NCI-H446 treated with DMSO at 0.1 percent for 48 hours (cell line): ENCODE data around the gene BGN.

Source experiments
- DNase-seq: peaks from one replicate; lab custom pipeline; 2025; lab: John Stamatoyannopoulos, UW

Gene BGN

DNA sequence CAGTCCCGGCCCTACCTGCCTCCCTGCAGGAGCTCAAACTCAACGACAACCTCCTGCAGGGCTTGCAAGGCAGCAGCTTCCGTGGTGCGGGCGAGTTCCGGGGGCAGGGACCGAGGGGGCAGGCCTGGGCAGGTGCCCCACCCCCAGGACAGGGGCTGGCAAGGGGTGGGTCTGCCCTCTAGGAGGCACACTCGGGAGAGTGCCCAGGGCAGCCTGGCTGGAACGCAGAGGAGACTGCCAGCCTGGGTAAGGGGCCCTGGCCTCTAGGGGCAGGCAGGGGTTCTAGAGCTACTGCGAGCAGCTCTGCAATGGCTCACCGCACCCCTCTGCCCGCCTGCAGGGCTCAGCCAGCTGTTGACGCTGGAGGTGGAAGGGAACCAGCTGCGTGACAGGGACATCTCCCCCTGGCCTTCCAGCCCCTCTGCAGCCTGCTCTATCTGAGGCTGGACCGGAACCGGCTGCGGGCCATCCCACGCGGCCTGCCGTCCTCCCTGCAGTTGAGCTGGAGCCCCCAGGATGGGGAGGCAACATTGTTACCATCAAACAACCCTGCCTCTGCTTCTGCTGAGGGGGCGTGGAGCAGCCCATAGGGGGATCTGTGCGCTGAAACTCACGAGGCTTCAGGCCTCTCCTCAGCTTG, 12.3 kb upstream of the BGN start:
- no peak for DNase-seq

DNA sequence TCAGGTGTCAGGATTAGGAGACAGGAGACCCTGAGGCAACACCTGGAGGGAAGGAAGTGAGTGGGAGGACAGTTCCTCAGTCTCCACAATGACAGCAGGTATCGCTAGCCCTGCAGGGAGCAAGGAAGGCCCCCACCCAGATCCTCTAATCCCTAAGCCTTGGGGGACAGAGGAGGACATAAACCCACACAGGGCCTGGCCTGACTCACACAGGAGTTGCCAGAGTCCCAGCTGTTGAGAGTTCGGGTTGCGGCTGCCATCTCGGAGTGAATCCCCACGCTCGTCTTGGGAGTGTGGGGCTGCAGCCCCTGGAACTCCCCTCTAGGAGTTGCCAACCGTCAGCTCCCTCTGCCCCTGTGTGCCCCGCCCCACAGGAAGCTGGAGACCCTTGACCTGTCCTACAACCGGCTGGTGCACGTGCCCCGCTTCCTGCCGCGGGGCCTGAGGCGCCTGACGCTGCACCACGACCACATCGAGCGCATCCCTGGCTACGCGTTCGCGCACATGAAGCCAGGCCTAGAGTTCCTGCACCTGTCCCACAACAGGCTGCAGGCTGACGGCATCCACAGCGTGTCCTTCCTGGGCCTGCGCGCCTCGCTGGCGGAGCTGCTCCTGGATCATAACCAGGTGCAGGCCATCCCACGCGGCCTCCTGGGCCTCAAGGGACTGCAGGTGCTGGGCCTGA, 9.2 kb upstream of the BGN start:
- DNase-seq, result no peak

DNA sequence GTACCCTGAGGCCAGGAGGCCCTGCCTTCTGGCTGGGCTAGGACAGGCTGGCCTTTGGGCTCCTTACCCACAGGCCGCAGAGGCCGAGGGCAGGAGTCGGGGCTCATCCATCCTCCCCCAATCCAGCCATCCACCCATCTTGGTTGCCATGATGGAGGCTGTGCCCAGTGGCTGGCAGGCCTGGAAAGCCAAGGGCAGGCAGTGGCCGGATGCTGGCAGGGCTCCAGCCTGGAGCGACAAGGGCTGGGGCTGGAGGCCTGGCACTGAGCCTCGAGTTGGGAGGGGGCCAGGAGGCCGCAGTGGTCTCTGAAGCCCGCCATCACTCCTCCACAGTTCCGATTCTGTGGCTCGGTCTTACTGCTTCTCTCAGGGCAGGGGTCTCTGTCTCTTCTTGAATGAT, 8.6 kb upstream of the BGN start:
- DNase-seq, result no peak

DNA sequence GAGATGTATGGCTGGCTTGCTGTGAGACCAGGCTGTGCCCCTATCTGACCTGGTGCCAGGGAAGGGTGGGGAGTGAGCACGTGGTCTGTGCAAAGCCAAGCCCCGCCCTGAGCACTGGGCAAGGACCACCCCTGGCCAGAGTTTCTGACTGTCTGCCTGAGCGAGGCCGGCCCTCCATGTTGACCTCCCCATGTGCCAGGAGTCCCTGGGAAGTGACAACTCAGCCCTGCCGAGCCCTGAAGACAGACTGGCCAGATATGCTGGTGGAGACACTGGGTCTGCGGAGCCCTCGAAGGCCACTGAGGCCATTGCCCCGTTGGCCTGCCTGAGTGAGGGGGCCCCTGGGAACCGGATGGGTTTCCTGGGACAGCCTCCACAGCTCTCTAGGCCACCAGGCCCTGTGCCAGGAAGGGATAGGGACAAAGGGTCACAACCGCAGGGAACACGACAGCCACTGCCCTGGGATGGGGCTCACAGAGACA, 7.1 kb upstream of the BGN start:
- no peak for DNase-seq

DNA sequence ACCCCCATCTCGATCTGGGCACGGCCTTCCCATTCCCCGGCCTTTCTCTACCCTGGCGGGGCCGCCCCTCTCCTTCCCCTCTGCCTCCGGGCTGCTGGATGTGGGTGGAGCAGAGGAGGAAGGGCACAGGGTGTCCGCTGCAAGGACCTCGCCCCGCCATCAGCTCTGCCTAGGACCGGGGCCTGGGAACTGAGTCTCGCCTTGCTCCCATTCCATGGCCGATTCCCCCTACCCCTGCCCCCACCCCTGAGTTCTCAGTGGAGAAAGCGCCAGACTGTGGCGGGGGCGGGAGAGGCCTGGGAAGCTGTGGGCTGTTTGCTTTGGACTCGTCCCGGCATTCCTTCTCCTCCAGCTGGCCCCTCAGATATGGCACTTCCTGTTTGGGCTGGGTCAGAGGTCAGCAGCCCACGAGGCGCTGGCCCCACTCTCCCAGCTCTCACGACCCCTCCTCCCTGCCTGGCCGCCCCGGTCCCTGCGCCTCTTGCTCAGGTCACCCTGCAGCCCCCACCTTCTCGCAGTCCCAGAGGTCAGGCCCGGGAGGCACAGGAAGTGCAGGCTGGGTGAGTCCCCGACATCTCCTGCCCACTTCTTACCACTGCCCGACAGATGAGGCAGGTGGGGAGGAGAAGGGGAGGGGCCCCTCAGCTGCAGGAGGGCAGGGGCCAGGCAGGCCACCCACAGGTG, 6.4 kb upstream of the BGN start:
- DNase-seq, result no peak

DNA sequence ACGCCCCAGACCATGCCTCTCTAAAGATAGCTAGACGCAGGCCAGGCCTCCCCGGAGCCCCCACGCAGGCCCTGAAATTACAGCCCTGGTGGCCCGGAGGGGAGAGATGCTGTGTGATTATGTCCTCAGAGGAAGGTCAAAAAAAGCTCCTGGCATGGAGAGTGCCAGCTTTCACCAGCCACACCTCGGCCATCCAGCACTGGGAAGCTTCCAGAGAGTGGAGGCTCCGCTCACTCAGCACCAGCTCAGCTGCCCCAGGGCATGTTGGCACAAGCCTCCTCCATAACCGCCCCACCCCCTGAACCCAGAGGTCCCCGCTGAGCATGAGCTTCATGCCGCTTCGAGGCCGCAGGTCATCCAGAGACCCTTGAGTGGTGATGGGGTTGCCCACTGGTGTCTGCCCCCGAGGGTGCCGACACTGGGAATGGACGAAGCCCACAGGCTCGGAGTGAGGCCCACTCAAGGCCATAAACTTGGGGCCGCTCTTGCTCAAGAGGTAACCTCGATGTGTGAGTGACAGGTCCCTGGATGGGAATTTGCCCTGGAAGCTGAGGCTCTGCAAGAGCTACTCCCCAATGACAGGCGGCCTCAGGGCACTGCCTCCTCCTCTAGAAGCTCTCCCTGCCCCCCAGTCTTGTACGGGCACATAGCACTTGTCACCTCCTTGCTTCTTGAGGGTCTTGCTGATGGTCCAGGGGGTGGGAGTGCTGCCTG, 4.4 kb upstream of the BGN start:
- no peak for DNase-seq

DNA sequence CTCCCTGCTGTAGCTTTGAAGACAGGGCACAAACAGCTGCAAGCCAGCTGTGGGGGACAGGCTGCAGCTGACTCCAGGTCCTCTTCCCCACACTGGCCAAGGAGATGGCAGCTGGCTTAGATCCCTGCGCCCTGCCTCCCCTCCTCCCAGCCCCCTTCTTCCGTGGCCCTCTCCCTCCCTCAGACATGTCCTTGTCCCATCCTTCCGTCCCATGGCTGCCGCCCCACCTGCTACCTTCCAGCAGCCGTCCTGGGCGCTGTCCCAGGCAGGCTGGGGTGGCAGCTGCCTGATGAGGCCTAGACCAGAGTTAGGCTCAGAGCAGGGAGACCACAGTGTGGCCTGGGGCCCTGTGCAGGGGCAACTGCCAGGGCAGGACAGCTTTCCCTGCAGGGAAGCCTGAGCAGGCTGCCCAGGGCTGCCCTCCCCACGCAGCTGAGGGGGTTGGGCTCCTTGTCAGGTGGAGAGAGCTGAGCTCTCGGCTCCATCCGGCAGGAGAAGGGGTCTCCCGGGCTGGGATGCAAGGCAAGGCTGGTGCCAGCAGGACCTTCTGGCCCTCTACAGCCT, 3.3 kb upstream of the BGN start:
- DNase-seq, result no peak

DNA sequence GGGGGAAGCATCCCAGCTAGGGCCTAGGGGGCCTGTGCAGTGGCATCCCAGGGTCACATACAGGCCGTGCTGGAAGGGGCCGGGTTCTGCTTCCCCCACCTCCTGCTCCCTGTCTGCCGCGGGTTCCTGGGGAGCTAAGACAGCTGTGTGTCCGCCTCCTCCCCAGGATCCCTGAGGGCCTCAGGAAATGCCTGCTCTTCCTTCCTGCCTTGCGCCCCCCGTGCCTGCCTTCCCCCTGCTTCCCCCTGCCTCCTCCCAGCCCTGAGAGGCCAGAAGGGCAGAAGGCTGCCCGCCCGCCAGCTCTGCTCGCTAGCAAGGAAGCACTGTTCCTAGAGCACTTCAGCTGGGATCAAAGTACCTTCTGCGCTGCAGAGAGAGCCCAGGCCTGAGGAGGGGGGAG, 2.9 kb upstream of the BGN start:
- no peak for DNase-seq

DNA sequence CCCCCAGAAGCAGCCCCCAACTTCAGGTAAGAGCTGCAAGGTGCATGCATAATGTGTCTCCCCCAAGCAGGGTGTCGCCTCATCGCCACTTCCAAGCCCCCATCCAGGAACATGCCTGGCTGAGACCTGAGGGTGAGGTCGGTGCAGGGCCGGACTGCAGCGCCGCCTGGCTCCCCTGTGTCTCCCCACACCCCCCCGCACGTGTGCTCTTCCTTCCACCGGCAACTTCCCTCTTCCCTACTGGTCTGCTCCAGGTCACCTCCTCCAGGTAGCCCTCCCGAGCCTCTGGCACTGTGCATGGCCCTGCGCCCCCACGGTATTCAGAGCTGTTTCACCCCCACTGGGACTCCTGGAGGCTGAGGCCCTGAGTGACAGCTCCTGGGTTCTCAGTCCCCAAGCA, 2.2 kb upstream of the BGN start:
- no peak for DNase-seq

DNA sequence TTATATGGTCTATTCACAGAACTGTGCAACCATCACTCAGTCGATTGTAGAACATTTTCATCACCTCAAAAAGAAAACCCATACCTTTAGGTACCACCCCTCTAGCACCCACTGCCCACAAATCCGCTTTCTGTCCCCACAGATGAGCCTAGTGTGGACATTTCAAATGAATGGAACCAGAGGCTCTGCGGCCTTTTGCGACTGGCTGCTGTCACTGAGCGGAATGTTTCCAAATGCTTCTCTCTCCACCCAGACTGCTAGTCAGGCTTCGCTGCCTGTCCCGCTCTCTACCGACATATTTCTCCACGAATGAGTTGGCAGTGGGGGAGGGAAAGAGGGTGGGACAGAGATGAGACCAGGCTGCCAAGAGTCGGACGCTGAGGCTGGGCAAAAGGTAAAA, 1.7 kb upstream of the BGN start:
- DNase-seq, result no peak

DNA sequence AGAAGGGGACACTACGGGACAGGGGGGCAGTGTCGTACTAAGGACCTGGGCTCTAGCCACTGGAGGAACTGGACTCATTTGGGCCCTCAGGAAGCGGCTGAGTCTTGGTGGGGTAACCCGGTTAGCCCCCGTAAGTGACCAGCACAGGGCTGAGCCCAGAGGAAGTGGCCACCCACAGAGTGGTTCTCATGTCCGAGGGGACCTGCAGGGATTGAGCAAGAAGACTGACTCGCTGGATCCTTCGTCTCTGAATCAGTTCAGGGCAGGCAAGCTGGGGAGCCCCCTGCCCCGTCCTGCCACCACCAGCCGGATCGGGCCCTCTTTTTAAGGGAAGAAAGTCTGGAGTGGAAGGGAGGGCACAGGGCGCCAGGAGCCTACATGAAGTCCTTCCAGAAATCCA, 719 bp upstream of the BGN start:
- no peak for DNase-seq

DNA sequence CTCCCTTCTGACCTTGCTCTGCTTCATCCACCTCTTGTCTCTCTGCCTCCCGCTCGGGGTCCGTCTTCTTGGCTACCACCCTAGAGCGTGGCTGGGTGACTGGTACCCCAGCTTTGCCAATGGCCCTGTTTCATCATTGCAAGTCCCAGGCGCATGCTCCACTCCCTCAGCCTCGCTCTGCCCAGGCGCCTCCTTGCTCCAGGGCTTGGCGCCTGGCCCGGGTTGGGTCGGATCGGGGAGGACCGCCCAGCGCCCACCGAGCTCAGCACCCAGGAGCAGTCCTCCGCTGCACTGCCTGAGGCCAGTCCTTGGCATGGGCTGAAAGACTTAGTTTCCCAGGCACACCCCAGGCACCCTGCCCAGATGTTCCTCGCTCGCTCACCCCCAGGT, 577 bp downstream of the BGN start:
- DNase-seq, result no peak

DNA sequence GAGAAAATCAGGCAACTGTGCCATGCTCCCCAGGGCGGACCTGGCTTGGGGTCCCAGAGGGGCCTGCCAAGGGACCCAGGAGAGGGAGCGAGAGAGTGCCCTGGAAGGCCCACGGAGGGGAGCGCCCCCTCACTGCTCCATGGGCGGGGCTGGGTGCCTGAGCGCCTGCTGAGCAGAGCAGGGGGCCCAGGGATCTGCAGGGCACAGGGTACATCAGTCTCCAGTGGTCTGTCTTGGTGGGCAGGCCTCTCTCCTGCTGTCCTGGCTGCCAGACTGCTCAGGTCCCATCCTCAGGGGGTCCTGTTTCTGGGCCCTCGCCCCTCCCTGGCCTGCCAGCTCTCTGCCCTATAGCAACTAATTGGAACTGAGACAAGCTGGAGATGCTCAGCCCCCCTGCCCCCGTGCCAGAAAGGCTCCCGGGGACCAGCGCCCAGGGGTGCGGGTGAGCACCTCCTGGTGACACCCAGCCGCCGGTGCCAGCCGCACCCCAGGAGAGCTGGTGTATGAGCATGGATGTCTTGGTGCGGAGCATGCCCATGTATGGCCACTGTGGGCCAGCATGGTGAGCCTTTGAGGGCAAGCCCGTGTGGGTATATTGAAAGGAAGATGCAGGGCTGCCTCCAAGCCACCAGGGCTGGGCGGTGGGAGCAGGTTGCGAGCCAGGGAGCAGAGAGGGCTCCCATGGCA, 1.3 kb downstream of the BGN start:
- DNase-seq, result no peak

DNA sequence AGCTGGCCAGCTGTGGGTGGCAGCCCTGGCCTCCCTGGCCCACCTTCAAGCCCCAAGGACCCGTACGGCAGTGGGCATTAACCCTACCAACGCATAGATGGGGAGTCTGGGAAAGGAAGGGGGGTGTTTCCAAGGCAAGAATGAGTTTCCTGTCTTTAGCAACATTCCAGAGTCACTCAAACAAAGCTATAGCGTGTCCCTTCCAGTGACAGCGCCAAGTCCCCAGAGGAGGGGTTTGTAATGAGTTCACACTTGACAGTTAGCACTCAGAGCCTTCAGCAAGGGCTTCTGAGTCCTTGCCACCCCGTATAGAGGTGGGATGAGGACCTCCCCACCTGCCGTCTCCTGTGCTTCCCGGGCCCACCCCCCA, 1.8 kb downstream of the BGN start:
- no peak for DNase-seq

DNA sequence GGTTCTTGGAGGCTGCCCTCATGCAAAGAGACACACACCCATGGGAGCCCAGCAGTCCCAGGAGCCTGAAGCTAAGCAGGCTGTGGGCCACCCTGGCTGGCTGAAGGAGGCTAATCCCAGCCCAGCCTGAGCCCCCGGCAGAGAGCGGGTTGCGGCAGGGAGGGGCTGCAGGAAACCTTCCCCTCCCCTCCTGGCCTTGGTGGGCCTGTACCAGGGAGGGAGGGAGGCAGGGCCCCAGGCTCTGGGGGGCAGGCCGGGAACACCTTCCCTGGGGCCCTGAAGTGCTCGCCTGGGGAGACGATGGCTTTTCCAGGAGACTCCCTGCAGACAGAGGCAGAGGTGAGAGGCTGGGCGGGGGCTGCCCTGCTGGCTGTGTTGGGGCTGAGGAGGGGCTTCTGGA, 3.7 kb downstream of the BGN start:
- DNase-seq, result no peak

DNA sequence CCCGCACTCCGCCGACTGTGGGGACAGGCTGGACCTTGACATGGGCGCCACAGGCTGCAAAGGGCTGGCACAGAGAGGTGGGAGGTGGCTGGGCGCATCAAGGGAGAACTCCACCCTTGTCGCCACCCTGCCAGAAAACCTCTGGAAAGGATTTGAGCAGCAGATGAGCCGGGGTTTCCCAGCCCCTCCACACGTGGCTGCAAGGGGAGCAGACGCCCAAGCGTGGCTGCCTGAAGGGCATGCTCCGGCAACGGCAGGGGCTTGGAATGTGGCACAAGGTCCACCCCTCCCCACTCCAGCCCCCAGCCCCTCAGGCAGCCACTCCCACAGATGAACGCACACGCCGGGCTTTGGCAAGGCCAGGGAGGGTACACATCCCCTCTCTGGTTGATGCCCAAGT, 4.6 kb downstream of the BGN start:
- DNase-seq, result no peak

DNA sequence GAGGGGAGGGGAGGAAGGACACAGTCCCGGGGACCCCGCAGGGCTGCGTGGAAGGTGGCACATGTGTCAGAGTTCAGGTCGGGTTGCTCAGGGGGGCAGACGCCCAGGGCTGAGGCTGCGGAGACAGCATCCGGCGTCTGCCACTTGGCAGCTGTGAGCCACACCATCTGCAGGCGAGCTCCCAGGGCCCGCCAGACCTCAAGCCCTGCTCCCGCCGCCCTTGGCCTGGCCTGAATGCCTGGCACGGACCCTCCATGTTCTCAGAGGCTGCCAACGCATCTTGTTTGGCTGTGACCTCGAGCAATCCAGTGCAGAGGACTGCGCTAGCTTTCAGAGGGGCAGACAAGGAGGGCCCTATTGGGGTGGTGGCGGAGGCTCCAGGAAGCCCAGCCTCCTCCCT, 5.1 kb downstream of the BGN start:
- DNase-seq, result peak; percentile 60

DNA sequence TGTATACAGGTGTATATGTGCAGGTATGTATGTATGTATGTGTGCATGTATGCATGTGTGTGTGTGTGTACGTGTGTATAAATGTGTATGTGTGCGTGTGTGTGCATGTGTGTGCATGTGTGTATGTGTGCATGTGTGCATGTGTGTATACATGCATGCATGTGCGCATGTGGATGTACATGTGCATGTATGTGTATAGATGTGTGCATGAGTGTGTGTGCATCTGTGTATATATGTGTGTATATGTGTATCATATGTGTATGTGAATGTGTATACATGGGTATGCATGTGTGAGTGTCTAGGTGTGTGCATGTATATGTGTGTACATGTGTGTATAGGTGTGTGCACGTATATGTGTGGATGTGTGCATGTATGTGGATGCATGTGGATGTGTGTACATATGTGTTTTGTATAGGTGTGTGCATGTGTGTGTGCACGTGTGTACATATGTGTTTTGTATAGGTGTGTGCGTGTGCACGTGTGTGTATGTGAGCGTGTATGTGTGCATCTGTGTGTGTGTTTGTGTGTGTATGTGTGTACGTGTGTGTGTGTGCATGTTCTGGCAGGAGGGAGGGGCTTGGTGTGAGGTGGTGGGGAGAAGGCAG, 6.0 kb downstream of the BGN start:
- DNase-seq, result no peak

DNA sequence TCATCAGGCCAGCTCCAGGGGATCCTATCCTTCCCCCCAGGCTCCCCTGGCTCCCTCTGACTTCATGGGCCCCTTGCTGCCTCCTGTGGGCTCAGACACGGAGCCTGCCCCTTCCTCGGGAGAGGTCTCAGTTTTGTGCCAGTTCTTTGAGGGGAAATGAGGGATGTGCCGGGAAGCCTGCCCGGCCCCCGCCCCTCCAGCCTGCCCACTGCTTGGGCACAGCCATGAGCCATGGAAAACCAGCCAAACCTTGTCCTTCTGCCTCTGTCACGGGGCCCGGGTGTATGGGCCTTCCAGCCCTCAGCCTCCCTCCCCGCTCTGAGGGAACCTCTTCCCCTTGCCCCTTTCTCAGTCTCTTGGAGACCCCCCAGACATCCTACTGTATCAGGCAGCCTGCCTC, 6.8 kb downstream of the BGN start:
- DNase-seq, result peak; percentile 48

DNA sequence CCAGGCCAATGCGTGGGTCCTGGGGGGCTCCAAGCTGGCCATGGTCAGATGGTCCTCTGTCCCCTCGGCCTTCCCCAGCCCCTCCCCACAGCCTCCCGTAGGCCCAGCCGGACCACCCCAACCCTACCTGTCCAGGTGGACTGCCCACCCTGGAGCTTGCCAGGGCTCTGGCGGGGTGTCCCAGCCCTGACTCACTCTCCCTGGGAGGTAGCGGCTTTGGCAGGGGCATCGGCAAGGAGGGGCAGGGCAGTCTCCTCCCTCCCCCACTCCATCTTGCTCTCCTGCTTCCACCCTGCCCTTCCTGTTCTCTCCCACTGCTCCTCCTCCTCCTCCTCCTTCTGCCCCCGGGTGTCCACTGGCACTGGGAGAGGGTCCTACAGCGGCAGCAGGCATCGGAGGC, 7.4 kb downstream of the BGN start:
- DNase-seq, result no peak

DNA sequence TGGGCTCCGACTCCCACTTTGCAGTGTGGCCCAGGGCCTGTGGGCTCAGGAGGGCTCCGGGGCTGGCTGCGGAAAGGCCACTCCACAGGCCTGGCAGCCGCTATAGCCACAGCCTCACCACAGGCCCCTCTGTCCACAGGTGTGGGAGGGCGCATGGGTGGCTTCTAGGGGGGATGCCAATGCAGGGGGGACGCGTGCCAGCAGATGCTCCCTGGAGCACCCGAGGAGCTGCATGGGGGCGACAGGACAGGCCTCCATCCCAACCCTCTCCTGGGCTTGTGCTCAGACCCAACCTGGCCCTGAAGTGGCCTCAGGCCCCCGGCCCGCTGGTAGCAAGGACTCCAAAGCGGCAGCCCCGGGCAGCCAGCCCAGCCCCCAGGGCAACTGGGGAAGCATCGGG, 8.0 kb downstream of the BGN start:
- no peak for DNase-seq
